SK-N-SH (cell line): Measurements from ENCODE around the gene RAPGEF6. TPM values are rescaled to one million over a fixed set of nuclear protein-coding genes. Genes with fewer than 3 reads are reported as not detected.

ENCODE experiments used
- CTCF ChIA-PET: fragments of 300-600, 350-600 bp; formaldehyde crosslinking; extraction: SDS; loops from one replicate; lab custom pipeline; 2021; lab: Yijun Ruan, JAX
- POLR2A ChIA-PET: fragments of 350-600 bp; sonication (Branson Sonifier 250); formaldehyde crosslinking; extraction: SDS; loops from one replicate; lab custom pipeline; 2020; ENCODE audit warnings: antibody characterized with exemption, inconsistent platforms; lab: Yijun Ruan, JAX
- DNase-seq: peaks from one replicate; pipeline ENCODE4 v3.0.0; 2012
- H2AFZ ChIP-seq: fragments of 200-600 bp; sonication (generic); 2 replicates; pipeline ENCODE4 v1.8.1; 2016; ENCODE audit warnings: antibody characterized with exemption, mild to moderate bottlenecking, low read depth
- H3F3A ChIP-seq: fragments of 200-600 bp; sonication (generic); replicated peaks from 2 replicates; pipeline ENCODE3; 2016; ENCODE audit warnings: antibody characterized with exemption, mild to moderate bottlenecking; ENCODE audit not compliant: insufficient read depth
- H3K27ac ChIP-seq, 2 experiments: fragments of 200-500 bp in 1 of 2; fragments of 200-600 bp in 1 of 2; sonication (Bioruptor generic) in 1 of 2; sonication (generic), shearing (Covaris generic) in 1 of 2; 2 replicates each; pipeline versions ENCODE4 v1.5.1 to v1.6.1; 2014 to 2016; ENCODE audit warnings: low read depth in 2 of 2, inconsistent platforms in 1 of 2, low read length in 1 of 2, mild to moderate bottlenecking in 1 of 2, mixed read lengths in 1 of 2
- H3K27me3 ChIP-seq: fragments of 200-600 bp; sonication (generic), shearing (Covaris generic); 2 replicates; pipeline ENCODE4 v1.6.1; 2016; ENCODE audit warnings: mixed run types; ENCODE audit not compliant: insufficient read depth
- H3K36me3 ChIP-seq, 2 experiments: fragments of 200-500 bp in 1 of 2; fragments of 200-600 bp in 1 of 2; sonication (Bioruptor generic) in 1 of 2; sonication (generic) in 1 of 2; replicated peaks in 1 of 2; 2 replicates each; pipeline versions ENCODE3 to v1.5.1; 2014 to 2016; ENCODE audit warnings: low read length in 1 of 2, mild to moderate bottlenecking in 1 of 2; ENCODE audit not compliant: insufficient read depth in 2 of 2, control insufficient read depth in 1 of 2
- H3K4me1 ChIP-seq, 2 experiments: fragments of 200-500 bp in 1 of 2; fragments of 200-600 bp in 1 of 2; sonication (Bioruptor generic) in 1 of 2; sonication (generic), shearing (Covaris generic) in 1 of 2; 2 replicates each; pipeline versions ENCODE4 v1.5.1 to v1.6.1; 2014 to 2016; ENCODE audit warnings: low read depth in 1 of 2, low read length in 1 of 2, mixed run types in 1 of 2; ENCODE audit not compliant: insufficient read depth in 2 of 2, control insufficient read depth in 1 of 2
- H3K4me2 ChIP-seq: fragments of 200-600 bp; sonication (generic), shearing (Covaris generic); 2 replicates; pipeline ENCODE4 v1.6.1; 2017; ENCODE audit warnings: mixed run types
- H3K4me3 ChIP-seq, 2 experiments: fragments of 200-500 bp in 1 of 2; fragments of 200-600 bp in 1 of 2; sonication (Bioruptor generic) in 1 of 2; sonication (generic), shearing (Covaris generic) in 1 of 2; 2 replicates each; pipeline versions ENCODE4 v1.5.1 to v1.8.1; 2014 to 2016; ENCODE audit warnings: low read depth in 2 of 2, inconsistent platforms in 1 of 2, low read length in 1 of 2, mild to moderate bottlenecking in 1 of 2, mixed read lengths in 1 of 2, moderate library complexity in 1 of 2
- H3K79me2 ChIP-seq: fragments of 200-600 bp; sonication (generic); 2 replicates; pipeline ENCODE4 v1.8.1; 2017; ENCODE audit warnings: mild to moderate bottlenecking; ENCODE audit not compliant: insufficient read depth
- H3K9ac ChIP-seq: fragments of 200-600 bp; sonication (generic); 2 replicates; pipeline ENCODE4 v1.6.1; 2017; ENCODE audit warnings: mixed run types
- H3K9me2 ChIP-seq: fragments of 200-600 bp; sonication (generic); 2 replicates; pipeline ENCODE4 v1.6.1; 2017; ENCODE audit warnings: mixed run types
- H3K9me3 ChIP-seq: fragments of 200-600 bp; sonication (generic); 2 replicates; pipeline ENCODE4 v1.6.1; 2017; ENCODE audit warnings: mixed run types, mild to moderate bottlenecking, moderate library complexity
- H4K20me1 ChIP-seq: fragments of 200-600 bp; sonication (generic); 2 replicates; pipeline ENCODE4 v1.6.1; 2017; ENCODE audit warnings: mild to moderate bottlenecking, mixed run types; ENCODE audit not compliant: insufficient read depth
- CHD2 ChIP-seq: fragments of 150-350 bp; IDR thresholded peaks from 2 replicates; pipeline ENCODE4 v1.6.1; 2018; ENCODE audit warnings: low read length; ENCODE audit not compliant: partially characterized antibody
- FOSL2 ChIP-seq: IDR thresholded peaks from 2 replicates; pipeline ENCODE4 v1.4.0; 2012; ENCODE audit warnings: low read depth, mild to moderate bottlenecking, moderate library complexity, borderline replicate concordance
- FOXM1 ChIP-seq: IDR thresholded peaks from 2 replicates; pipeline ENCODE4 v1.4.0; 2012; ENCODE audit warnings: low read depth, mild to moderate bottlenecking
- GATA2 ChIP-seq: sonication (generic); formaldehyde crosslinking; IDR thresholded peaks from 2 replicates; pipeline ENCODE4 v1.5.0; 2020; ENCODE audit warnings: mild to moderate bottlenecking, missing genetic modification reagents
- MEF2A ChIP-seq: IDR thresholded peaks from 2 replicates; pipeline ENCODE4 v1.4.0; 2012; ENCODE audit warnings: low read depth, borderline replicate concordance
- MXI1 ChIP-seq: IDR thresholded peaks from 2 replicates; pipeline ENCODE4 v1.6.1; 2012; ENCODE audit warnings: mild to moderate bottlenecking, low read depth, low read length, improper control_type of control experiment
- NFIC ChIP-seq: IDR thresholded peaks from 2 replicates; pipeline ENCODE4 v1.4.0; 2012; ENCODE audit warnings: borderline replicate concordance
- NRF1 ChIP-seq: IDR thresholded peaks from 2 replicates; pipeline ENCODE4 v1.6.1; 2012; ENCODE audit warnings: low read depth, mild to moderate bottlenecking, low read length
- RAD21 ChIP-seq: IDR thresholded peaks from 2 replicates; pipeline ENCODE4 v1.6.1; 2012; ENCODE audit warnings: mild to moderate bottlenecking, low read length
- RCOR1 ChIP-seq: fragments of 150-350 bp; IDR thresholded peaks from 2 replicates; pipeline ENCODE4 v1.6.1; 2017; ENCODE audit warnings: antibody characterized with exemption, low read length
- SIN3A ChIP-seq: IDR thresholded peaks from 2 replicates; pipeline ENCODE4 v1.6.1; 2012; ENCODE audit warnings: low read depth, mild to moderate bottlenecking, low read length, moderate library complexity, borderline replicate concordance
- SMC3 ChIP-seq: IDR thresholded peaks from 2 replicates; pipeline ENCODE4 v1.6.1; 2012; ENCODE audit warnings: low read depth, low read length, improper control_type of control experiment
- TAF1 ChIP-seq: IDR thresholded peaks from 2 replicates; pipeline ENCODE4 v1.6.1; 2012; ENCODE audit warnings: low read depth, mild to moderate bottlenecking, low read length, moderate library complexity, borderline replicate concordance
- TEAD4 ChIP-seq: IDR thresholded peaks from 2 replicates; pipeline ENCODE4 v1.4.0; 2012; ENCODE audit warnings: mild to moderate bottlenecking, borderline replicate concordance; ENCODE audit not compliant: insufficient read depth
- YY1 ChIP-seq: IDR thresholded peaks from 2 replicates; pipeline ENCODE4 v1.4.0; 2012; ENCODE audit warnings: low read depth, mild to moderate bottlenecking
- WGBS: methylation state at CpG from one replicate; pipeline ENCODE4 v1.1.6; 2017; ENCODE audit warnings: low lambda C conversion rate; 5-methylcytosine and 5-hydroxymethylcytosine counted together
- polyA plus RNA-seq, 3 experiments: library from polyadenylated mRNA; depleted of rRNA; stranded (reverse); fragments of >200 nt; gene quantifications; 2 replicates each; pipeline ENCODE4 v1.2.3, GENCODE V29; 2012
- TF ChIP-seq, protein P1 (sequence below): IDR thresholded peaks from 2 replicates; pipeline ENCODE4 v1.4.0; 2012; ENCODE audit warnings: low read depth, borderline replicate concordance
- TF ChIP-seq, protein P2 (sequence below): IDR thresholded peaks from 2 replicates; pipeline ENCODE4 v1.4.0; 2012; ENCODE audit warnings: low read depth, borderline replicate concordance
- TF ChIP-seq, protein P3 (sequence below): fragments of 150-350 bp; IDR thresholded peaks from 2 replicates; pipeline ENCODE4 v1.6.1; 2017; ENCODE audit warnings: antibody characterized with exemption, low read length, low read depth, borderline replicate concordance
- TF ChIP-seq, protein P4 (sequence below): IDR thresholded peaks from 2 replicates; pipeline ENCODE4 v1.4.0; 2012; ENCODE audit warnings: low read depth
- TF ChIP-seq, protein P5 (sequence below): IDR thresholded peaks from 2 replicates; pipeline ENCODE4 v1.6.1; 2012; ENCODE audit warnings: mild to moderate bottlenecking, low read depth, low read length, moderate library complexity

Gene RAPGEF6
- polyA plus RNA-seq, 1 of the 3 experiments (the other 2 are of a cell fraction): 2.9 TPM

DNA sequence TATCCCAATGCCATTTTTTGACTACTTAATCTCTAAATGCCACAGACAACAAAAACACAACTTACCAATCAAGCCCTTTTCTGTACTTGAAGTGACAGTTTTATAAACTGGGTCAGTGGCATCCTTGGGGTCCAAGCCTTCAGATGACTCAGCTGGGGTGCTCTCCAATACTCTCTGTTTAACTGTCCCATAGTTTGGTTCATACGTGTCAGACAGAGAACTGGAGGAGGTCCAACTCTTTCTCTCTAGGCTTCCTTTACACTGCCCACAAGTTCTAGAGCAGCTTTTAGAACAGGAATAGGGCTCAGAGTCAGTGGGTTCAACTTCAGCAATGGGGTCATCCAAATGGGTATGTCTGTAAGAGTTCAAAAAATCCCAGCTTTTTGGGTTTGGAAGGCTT is 204.2 kb downstream of the RAPGEF6 start:
- WGBS: 100% methylated on average over 1 of the region's 1 CpG
- Histone ChIP-seq H3K27ac (no peak overlapping the region), H3K9ac (no peak overlapping the region), H3K9me2 (no peaks in the 10 kb centered on the region), H3K4me2 (no peak overlapping the region), H4K20me1 (no peaks in the 10 kb centered on the region), H3F3A (peaks cover 4% of the 10 kb centered on the region), H3K27me3 (no peaks in the 10 kb centered on the region), H2AFZ (no peak overlapping the region), H3K4me3 (no peak overlapping the region), H3K4me1 (0 out of 4 replicates have a peak, but pooled peaks cover 0 to 3% of the 10 kb centered on the region in 2 experiments), H3K9me3 (no peaks in the 10 kb centered on the region), H3K36me3 (peaks cover 50% of the 10 kb centered on the region in 2 experiments), H3K79me2 (no peaks in the 10 kb centered on the region)
- ChIA-PET CTCF (interaction anchor here (1.1 to 1.5 kb wide), 2 partner anchors 8 to 12 kb away, joined by 4 read pairs; no protein-coding TSS in a partner anchor), POLR2A (no interaction called here)
- TF ChIP-seq YY1 (no peak), NFIC (no peak), MXI1 (no peak), RAD21 (no peak), NRF1 (no peak), TAF1 (no peak), GATA2 (CRISPR knock-in tag) (no peak), TEAD4 (no peak), MEF2A (no peak), SMC3 (no peak), RCOR1 (no peak), FOSL2 (no peak), CHD2 (no peak), SIN3A (no peak), FOXM1 (no peak)
- TF ChIP-seq, protein P1, sequence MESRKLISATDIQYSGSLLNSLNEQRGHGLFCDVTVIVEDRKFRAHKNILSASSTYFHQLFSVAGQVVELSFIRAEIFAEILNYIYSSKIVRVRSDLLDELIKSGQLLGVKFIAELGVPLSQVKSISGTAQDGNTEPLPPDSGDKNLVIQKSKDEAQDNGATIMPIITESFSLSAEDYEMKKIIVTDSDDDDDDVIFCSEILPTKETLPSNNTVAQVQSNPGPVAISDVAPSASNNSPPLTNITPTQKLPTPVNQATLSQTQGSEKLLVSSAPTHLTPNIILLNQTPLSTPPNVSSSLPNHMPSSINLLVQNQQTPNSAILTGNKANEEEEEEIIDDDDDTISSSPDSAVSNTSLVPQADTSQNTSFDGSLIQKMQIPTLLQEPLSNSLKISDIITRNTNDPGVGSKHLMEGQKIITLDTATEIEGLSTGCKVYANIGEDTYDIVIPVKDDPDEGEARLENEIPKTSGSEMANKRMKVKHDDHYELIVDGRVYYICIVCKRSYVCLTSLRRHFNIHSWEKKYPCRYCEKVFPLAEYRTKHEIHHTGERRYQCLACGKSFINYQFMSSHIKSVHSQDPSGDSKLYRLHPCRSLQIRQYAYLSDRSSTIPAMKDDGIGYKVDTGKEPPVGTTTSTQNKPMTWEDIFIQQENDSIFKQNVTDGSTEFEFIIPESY: no peak
- TF ChIP-seq, protein P2, sequence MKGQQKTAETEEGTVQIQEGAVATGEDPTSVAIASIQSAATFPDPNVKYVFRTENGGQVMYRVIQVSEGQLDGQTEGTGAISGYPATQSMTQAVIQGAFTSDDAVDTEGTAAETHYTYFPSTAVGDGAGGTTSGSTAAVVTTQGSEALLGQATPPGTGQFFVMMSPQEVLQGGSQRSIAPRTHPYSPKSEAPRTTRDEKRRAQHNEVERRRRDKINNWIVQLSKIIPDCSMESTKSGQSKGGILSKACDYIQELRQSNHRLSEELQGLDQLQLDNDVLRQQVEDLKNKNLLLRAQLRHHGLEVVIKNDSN: no peak
- TF ChIP-seq, protein P3, sequence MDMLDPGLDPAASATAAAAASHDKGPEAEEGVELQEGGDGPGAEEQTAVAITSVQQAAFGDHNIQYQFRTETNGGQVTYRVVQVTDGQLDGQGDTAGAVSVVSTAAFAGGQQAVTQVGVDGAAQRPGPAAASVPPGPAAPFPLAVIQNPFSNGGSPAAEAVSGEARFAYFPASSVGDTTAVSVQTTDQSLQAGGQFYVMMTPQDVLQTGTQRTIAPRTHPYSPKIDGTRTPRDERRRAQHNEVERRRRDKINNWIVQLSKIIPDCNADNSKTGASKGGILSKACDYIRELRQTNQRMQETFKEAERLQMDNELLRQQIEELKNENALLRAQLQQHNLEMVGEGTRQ: no peak
- TF ChIP-seq, protein P4, sequence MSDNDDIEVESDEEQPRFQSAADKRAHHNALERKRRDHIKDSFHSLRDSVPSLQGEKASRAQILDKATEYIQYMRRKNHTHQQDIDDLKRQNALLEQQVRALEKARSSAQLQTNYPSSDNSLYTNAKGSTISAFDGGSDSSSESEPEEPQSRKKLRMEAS: no peak
- TF ChIP-seq, protein P5, sequence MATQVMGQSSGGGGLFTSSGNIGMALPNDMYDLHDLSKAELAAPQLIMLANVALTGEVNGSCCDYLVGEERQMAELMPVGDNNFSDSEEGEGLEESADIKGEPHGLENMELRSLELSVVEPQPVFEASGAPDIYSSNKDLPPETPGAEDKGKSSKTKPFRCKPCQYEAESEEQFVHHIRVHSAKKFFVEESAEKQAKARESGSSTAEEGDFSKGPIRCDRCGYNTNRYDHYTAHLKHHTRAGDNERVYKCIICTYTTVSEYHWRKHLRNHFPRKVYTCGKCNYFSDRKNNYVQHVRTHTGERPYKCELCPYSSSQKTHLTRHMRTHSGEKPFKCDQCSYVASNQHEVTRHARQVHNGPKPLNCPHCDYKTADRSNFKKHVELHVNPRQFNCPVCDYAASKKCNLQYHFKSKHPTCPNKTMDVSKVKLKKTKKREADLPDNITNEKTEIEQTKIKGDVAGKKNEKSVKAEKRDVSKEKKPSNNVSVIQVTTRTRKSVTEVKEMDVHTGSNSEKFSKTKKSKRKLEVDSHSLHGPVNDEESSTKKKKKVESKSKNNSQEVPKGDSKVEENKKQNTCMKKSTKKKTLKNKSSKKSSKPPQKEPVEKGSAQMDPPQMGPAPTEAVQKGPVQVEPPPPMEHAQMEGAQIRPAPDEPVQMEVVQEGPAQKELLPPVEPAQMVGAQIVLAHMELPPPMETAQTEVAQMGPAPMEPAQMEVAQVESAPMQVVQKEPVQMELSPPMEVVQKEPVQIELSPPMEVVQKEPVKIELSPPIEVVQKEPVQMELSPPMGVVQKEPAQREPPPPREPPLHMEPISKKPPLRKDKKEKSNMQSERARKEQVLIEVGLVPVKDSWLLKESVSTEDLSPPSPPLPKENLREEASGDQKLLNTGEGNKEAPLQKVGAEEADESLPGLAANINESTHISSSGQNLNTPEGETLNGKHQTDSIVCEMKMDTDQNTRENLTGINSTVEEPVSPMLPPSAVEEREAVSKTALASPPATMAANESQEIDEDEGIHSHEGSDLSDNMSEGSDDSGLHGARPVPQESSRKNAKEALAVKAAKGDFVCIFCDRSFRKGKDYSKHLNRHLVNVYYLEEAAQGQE: no peak
- DNase-seq: no peak
